ENCODE data around the gene ADGRA1. TPM values are rescaled to one million over a fixed set of nuclear protein-coding genes. Genes with fewer than 3 reads are reported as not detected.
"Not testable (repeated sequence)": the region's sequence is repeated elsewhere in the genome, so short reads cannot be mapped to it uniquely, and the experiment has no call there.

The ADGRA1 gene
- total RNA-seq, 1 donor from 2014 or later: not detected

- no peak for DNase-seq (ENCODE audit: low read depth in 2 of 2)
Measured at GRCh38 chr10:133162910-133163856, 75.5 kb downstream of the ADGRA1 start.

GRCh38 chr10:133163889-133164815, 76.4 kb downstream of the ADGRA1 start:
- no peak for DNase-seq (ENCODE audit: low read depth in 2 of 2)

DNA sequence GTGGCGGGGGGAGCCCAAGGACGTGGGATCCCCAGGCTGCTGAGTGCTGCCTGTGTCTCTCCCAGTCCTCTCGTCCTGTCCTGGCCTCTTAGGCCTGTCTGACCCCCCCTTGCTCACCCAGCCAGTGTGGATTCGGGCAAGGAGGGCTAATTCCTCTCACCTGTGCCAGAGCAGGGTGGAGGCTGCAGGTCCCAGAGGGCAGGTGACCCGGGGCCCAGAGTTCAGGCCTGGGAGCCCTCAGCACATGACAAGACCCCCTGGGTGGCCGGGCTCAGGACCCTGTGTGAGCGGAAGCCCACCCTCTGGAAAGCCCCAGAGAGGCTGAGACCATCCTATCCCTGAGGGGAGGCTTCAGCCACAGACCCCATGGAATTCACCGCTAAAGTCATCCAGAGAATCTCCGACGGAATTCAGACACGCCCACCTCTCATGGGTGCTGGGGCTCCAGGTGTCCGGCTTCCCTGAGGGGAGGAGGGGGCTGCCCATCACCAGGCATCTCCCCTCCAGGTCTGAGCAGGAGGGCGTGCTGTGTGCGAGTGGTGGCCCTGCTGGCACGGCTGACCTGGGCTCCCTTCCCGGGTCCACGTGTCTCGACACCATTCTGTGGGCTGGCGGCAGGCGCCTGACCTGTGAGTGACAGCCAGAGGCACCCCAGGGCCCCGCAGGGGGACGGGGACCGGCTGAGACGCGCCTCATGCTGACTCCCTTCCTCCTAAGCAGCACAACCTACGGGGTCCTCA, 77.3 kb downstream of the ADGRA1 start:
- DNase-seq (ENCODE audit: low read depth in 2 of 2): no peak

DNA sequence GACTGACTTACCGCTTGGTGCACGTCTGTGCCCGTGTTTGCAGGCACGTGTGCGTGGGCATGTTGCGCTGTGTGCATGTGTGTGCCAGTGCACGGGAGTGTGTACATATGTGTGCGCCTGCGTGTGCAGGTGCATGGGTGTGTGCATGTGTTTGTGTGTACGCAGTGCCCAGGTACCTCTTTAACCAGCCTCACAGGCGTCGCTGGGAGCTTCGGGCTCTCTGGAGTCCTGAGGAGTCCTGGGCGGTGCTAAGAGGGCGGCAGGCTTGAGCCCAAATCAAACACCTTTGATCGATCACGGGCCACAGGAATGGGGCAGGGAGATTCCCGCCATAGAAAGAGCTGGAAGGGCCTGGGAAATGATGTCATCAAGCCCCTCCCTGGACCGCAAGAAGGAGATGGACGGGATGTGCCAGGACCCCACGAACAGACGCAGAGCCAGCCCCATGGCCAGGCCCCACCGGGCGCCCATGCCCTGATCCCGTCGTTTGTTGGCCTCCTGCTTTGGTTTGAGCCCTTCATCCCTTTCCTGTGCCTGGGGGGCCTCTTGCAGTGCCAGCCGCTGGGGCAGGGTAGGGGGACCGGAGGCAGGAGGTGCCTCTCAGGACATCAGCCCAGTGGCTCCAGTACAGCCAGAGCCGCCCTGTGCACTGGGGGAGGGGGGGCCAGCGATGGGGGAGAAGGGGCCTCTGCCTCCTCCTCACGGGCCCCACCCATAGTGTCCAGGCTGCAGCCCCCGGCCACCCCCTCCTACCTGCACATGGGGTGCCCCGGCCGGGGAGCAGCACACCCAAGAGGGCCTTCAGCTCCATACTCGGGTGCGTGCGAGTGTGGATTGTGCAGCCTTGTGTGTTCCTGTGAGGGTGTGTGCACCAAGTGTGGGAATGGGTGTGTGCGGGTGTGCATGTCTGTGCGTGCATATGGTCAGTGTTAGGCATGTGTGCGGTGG, 78.1 kb downstream of the ADGRA1 start:
- no peak for DNase-seq (ENCODE audit: low read depth in 2 of 2)

DNA sequence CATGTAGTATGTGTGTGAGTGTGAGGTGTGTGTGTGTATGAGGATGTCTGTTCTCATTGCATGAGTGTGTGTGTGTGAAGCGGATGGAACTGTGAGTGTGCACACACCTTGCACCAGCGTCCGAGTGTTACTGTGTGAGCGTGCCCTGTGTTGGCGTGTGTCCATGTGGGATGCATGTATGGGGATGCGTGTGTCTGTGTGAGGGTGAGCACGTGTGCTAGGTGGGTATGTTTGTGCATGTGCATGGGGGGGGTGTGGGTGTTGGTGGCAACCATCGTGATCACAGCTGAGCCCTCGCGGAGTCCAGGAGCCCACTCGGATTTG, 78.7 kb downstream of the ADGRA1 start:
- DNase-seq (ENCODE audit: low read depth in 2 of 2): no peak

- DNase-seq (ENCODE audit: low read depth in 2 of 2): no peak
Measured at GRCh38 chr10:133166828-133167692, 79.3 kb downstream of the ADGRA1 start.

GRCh38 chr10:133167693-133168616, 80.2 kb downstream of the ADGRA1 start:
- DNase-seq (ENCODE audit: low read depth in 2 of 2): no peak

DNA sequence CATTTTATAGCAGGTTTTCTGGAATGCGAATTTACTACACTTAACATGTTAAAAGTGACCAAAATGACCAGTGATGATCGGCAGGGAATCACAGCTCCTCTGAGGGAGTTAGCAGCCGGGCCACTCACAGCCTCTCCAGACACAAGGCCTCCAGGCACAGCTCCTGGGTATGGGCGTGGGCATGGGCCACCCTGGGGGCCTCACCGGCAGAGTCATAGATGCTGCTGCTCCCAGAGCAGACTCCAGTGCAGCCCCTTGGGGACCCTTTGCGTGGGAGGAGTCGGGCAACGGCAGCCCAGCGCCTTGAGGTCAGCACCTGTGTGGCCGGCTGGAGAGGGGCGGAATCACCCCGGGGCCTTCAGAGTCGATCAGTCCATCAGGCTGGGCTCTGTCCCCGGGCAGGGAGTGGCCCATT, 80.9 kb downstream of the ADGRA1 start:
- no peak for DNase-seq (ENCODE audit: low read depth in 2 of 2)

GRCh38 chr10:133169173-133169947, 81.6 kb downstream of the ADGRA1 start:
- DNase-seq (ENCODE audit: low read depth in 2 of 2): no peak

- no peak for DNase-seq (ENCODE audit: low read depth in 2 of 2)
Measured at GRCh38 chr10:133170092-133170491, 82.4 kb downstream of the ADGRA1 start.

GRCh38 chr10:133173860-133174640, 86.3 kb downstream of the ADGRA1 start:
- no peak for DNase-seq (ENCODE audit: low read depth in 2 of 2)

GRCh38 chr10:133174689-133175263, 87.1 kb downstream of the ADGRA1 start:
- DNase-seq (ENCODE audit: low read depth in 2 of 2): no peak

GRCh38 chr10:133175624-133176023, 87.9 kb downstream of the ADGRA1 start:
- not testable (repeated sequence) for DNase-seq (ENCODE audit: low read depth in 2 of 2)

GRCh38 chr10:133176546-133176945, 88.8 kb downstream of the ADGRA1 start:
- no peak for DNase-seq (ENCODE audit: low read depth in 2 of 2)

- no peak for DNase-seq (ENCODE audit: low read depth in 2 of 2)
Measured at GRCh38 chr10:133177380-133178157, 89.8 kb downstream of the ADGRA1 start.
